Astrocyte (in vitro differentiated cells and primary cell): Measurements from ENCODE around the gene LIN7A. TPM values are rescaled to one million over a fixed set of nuclear protein-coding genes. Genes with fewer than 3 reads are reported as not detected.

ENCODE experiments used
- DNase-seq: peaks from one replicate; pipeline ENCODE4 v3.0.0-alpha.2; 2010; ENCODE audit warnings: low read depth
- FAIRE-seq: peaks from 2 replicates; lab custom pipeline; 2011; peaks lifted over from hg19 to GRCh38; lab: Jason Lieb, UNC
- H2AFZ ChIP-seq: 2 replicates; pipeline ENCODE4 v1.6.0; 2012; ENCODE audit warnings: low read depth, low read length, inconsistent platforms
- H3K27ac ChIP-seq: 2 replicates; pipeline ENCODE4 v1.5.1; 2011; ENCODE audit warnings: low read depth, low read length, inconsistent platforms
- H3K27me3 ChIP-seq: 2 replicates; pipeline ENCODE4 v1.6.0; 2011; ENCODE audit warnings: low read length, inconsistent platforms; ENCODE audit not compliant: insufficient read depth
- H3K36me3 ChIP-seq: 2 replicates; pipeline ENCODE4 v1.5.1; 2011; ENCODE audit warnings: low read length, inconsistent platforms; ENCODE audit not compliant: insufficient read depth
- H3K4me1 ChIP-seq: 2 replicates; pipeline ENCODE4 v1.5.1; 2011; ENCODE audit warnings: low read length, inconsistent platforms; ENCODE audit not compliant: insufficient read depth
- H3K4me2 ChIP-seq: 2 replicates; pipeline ENCODE4 v1.6.0; 2012; ENCODE audit warnings: low read length, inconsistent platforms
- H3K4me3 ChIP-seq: 2 replicates; pipeline ENCODE4 v1.5.1; 2011; ENCODE audit warnings: low read depth, mild to moderate bottlenecking, low read length, inconsistent platforms; ENCODE audit not compliant: insufficient read depth
- H3K79me2 ChIP-seq: 2 replicates; pipeline ENCODE4 v1.6.0; 2012; ENCODE audit warnings: mild to moderate bottlenecking, low read length, inconsistent platforms; ENCODE audit not compliant: insufficient read depth
- H3K9ac ChIP-seq: 2 replicates; pipeline ENCODE4 v1.6.0; 2012; ENCODE audit warnings: mild to moderate bottlenecking, low read length, inconsistent platforms
- H3K9me3 ChIP-seq: 2 replicates; pipeline ENCODE4 v1.5.1; 2012; ENCODE audit warnings: low read depth, mild to moderate bottlenecking, low read length, inconsistent platforms; ENCODE audit not compliant: insufficient read depth
- H4K20me1 ChIP-seq: 2 replicates; pipeline ENCODE4 v1.6.0; 2012; ENCODE audit warnings: low read length, inconsistent platforms; ENCODE audit not compliant: insufficient read depth
- H3K27ac Mint-ChIP-seq: one replicate; pipeline ENCODE4 v1.8.0; 2021; ENCODE audit warnings: mild to moderate bottlenecking, mixed read lengths; ENCODE audit not compliant: unreplicated experiment
- H3K27me3 Mint-ChIP-seq: one replicate; pipeline ENCODE4 v1.8.0; 2021; ENCODE audit warnings: low read depth, mixed read lengths; ENCODE audit not compliant: unreplicated experiment
- H3K36me3 Mint-ChIP-seq: one replicate; pipeline ENCODE4 v1.8.0; 2021; ENCODE audit warnings: low read depth, mixed read lengths; ENCODE audit not compliant: unreplicated experiment
- H3K4me1 Mint-ChIP-seq: one replicate; pipeline ENCODE4 v1.8.0; 2021; ENCODE audit warnings: low read depth, mixed read lengths; ENCODE audit not compliant: unreplicated experiment
- H3K4me3 Mint-ChIP-seq: one replicate; pipeline ENCODE4 v1.8.0; 2021; ENCODE audit warnings: mild to moderate bottlenecking, moderate library complexity, mixed read lengths; ENCODE audit not compliant: unreplicated experiment
- H3K9me3 Mint-ChIP-seq: one replicate; pipeline ENCODE4 v1.8.0; 2021; ENCODE audit warnings: mild to moderate bottlenecking, mixed read lengths; ENCODE audit not compliant: unreplicated experiment
- EZH2 ChIP-seq: IDR thresholded peaks from 2 replicates; pipeline ENCODE4 v1.6.1; 2012; ENCODE audit warnings: mild to moderate bottlenecking, low read length, inconsistent platforms; ENCODE audit not compliant: insufficient read depth
- total RNA-seq: library from RNA; stranded (reverse); gene quantifications from 2 replicates; pipeline ENCODE4 v1.2.1, GENCODE V29; 2021
- TF ChIP-seq, protein P1 (sequence below): IDR thresholded peaks from 2 replicates; pipeline ENCODE4 v1.5.1; 2011; ENCODE audit warnings: low read depth, mild to moderate bottlenecking, inconsistent platforms, low read length, moderate library complexity; ENCODE audit not compliant: insufficient read depth

The LIN7A gene
- total RNA-seq, 1 donor from 2014 or later = 1.6 TPM

- H3K27me3 ChIP-seq = no peaks in the 10 kb centered on the region
- H3K4me1 ChIP-seq = no peaks in the 10 kb centered on the region
- no peak overlapping the region for H3K27ac Mint-ChIP-seq
- FAIRE-seq (no peak), DNase-seq (no peak)
- H2AFZ ChIP-seq = no peak overlapping the region
- no peak for TF ChIP-seq EZH2
- TF ChIP-seq, protein P1, sequence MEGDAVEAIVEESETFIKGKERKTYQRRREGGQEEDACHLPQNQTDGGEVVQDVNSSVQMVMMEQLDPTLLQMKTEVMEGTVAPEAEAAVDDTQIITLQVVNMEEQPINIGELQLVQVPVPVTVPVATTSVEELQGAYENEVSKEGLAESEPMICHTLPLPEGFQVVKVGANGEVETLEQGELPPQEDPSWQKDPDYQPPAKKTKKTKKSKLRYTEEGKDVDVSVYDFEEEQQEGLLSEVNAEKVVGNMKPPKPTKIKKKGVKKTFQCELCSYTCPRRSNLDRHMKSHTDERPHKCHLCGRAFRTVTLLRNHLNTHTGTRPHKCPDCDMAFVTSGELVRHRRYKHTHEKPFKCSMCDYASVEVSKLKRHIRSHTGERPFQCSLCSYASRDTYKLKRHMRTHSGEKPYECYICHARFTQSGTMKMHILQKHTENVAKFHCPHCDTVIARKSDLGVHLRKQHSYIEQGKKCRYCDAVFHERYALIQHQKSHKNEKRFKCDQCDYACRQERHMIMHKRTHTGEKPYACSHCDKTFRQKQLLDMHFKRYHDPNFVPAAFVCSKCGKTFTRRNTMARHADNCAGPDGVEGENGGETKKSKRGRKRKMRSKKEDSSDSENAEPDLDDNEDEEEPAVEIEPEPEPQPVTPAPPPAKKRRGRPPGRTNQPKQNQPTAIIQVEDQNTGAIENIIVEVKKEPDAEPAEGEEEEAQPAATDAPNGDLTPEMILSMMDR = no peak
- H3K9me3 Mint-ChIP-seq = peaks cover 5% of the 10 kb centered on the region
- no peaks in the 10 kb centered on the region for H3K36me3 ChIP-seq
- no peaks in the 10 kb centered on the region for H3K36me3 Mint-ChIP-seq
- no peaks in the 10 kb centered on the region for H4K20me1 ChIP-seq
- H3K4me2 ChIP-seq = no peak overlapping the region
- no peaks in the 10 kb centered on the region for H3K4me1 Mint-ChIP-seq
- H3K4me3 ChIP-seq = no peak overlapping the region
- H3K4me3 Mint-ChIP-seq = no peak overlapping the region
- no peaks in the 10 kb centered on the region for H3K79me2 ChIP-seq
- H3K27ac ChIP-seq = no peak overlapping the region
- no peaks in the 10 kb centered on the region for H3K27me3 Mint-ChIP-seq
- H3K9me3 ChIP-seq = no peaks in the 10 kb centered on the region
- H3K9ac ChIP-seq = no peak overlapping the region
These were observed 168.1 kb downstream of the LIN7A start for GRCh38 chr12:80769553-80770140.

- H3K27me3 Mint-ChIP-seq = no peaks in the 10 kb centered on the region
- Histone ChIP-seq H3K4me3 (no peak overlapping the region), H3K4me1 (no peaks in the 10 kb centered on the region), H3K9me3 (no peaks in the 10 kb centered on the region), H3K79me2 (no peaks in the 10 kb centered on the region), H2AFZ (no peak overlapping the region), H3K4me2 (no peak overlapping the region), H3K27me3 (no peaks in the 10 kb centered on the region), H3K27ac (no peak overlapping the region), H4K20me1 (no peaks in the 10 kb centered on the region), H3K36me3 (no peaks in the 10 kb centered on the region), H3K9ac (no peak overlapping the region)
- H3K9me3 Mint-ChIP-seq = no peaks in the 10 kb centered on the region
- TF ChIP-seq, protein P1 = no peak
- TF ChIP-seq EZH2 = no peak
- no peaks in the 10 kb centered on the region for H3K4me1 Mint-ChIP-seq
- no peak for DNase-seq
- H3K36me3 Mint-ChIP-seq = no peaks in the 10 kb centered on the region
- H3K27ac Mint-ChIP-seq = no peak overlapping the region
- no peak for FAIRE-seq
- no peak overlapping the region for H3K4me3 Mint-ChIP-seq
These were observed 170.8 kb downstream of the LIN7A start for GRCh38 chr12:80766897-80767296.

GRCh38 chr12:80766210-80766609 lies 171.5 kb downstream of the LIN7A start:
- H3K4me3 Mint-ChIP-seq = no peak overlapping the region
- no peaks in the 10 kb centered on the region for H3K4me1 Mint-ChIP-seq
- no peak overlapping the region for H3K27ac ChIP-seq

More at GRCh38 chr12:80766210-80766609, 171.5 kb downstream of the LIN7A start:
- no peak overlapping the region for H3K27ac Mint-ChIP-seq
- Histone ChIP-seq H3K36me3 (no peaks in the 10 kb centered on the region), H3K9ac (no peak overlapping the region), H2AFZ (no peak overlapping the region), H3K27me3 (no peaks in the 10 kb centered on the region), H3K4me3 (no peak overlapping the region), H4K20me1 (no peaks in the 10 kb centered on the region), H3K4me2 (no peak overlapping the region), H3K79me2 (no peaks in the 10 kb centered on the region), H3K9me3 (no peaks in the 10 kb centered on the region), H3K4me1 (no peaks in the 10 kb centered on the region)
- H3K9me3 Mint-ChIP-seq = no peaks in the 10 kb centered on the region
- H3K27me3 Mint-ChIP-seq = no peaks in the 10 kb centered on the region
- no peak for DNase-seq
- no peaks in the 10 kb centered on the region for H3K36me3 Mint-ChIP-seq
- FAIRE-seq = no peak
- TF ChIP-seq, protein P1 = no peak
- no peak for TF ChIP-seq EZH2
